GM12878 (cell line): ENCODE data around the gene WDFY3. TPM values are rescaled to one million over a fixed set of nuclear protein-coding genes. Genes with fewer than 3 reads are reported as not detected.

Experiments
- ATAC-seq: fragments of 200-7000 bp; cut with Tn5 transposase; 3 replicates; pipeline ENCODE4 v1.9.1; 2020; ENCODE audit warnings: mild to moderate bottlenecking, moderate library complexity
- BruUV-seq: library from RNA; stranded (reverse); fragments of 400-500 nt; replicated peaks from 2 replicates; lab custom pipeline; 2021; lab: Mats Ljungman, UMichigan
- CTCF ChIA-PET: fragments of 300-600 bp; sonication (Branson Sonifier 250); formaldehyde crosslinking; extraction: SDS; loops from one replicate; lab custom pipeline; 2021; ENCODE audit warnings: inconsistent platforms; lab: Yijun Ruan, JAX
- POLR2A ChIA-PET: fragments of 350-600 bp; formaldehyde crosslinking; extraction: SDS; loops from one replicate; lab custom pipeline; 2021; ENCODE audit warnings: inconsistent platforms; lab: Charles Lee
- RAD21 ChIA-PET: fragments of 300-600 bp; sonication (Branson Sonifier 250); formaldehyde crosslinking; loops from one replicate; lab custom pipeline; 2023; ENCODE audit warnings: antibody characterized with exemption; ENCODE audit not compliant: unreplicated experiment; lab: Charles Lee
- SMC1A ChIA-PET: fragments of 300-600 bp; sonication (Branson Sonifier 250); formaldehyde crosslinking; loops from one replicate; lab custom pipeline; 2023; ENCODE audit not compliant: unreplicated experiment, uncharacterized antibody; lab: Charles Lee
- DNase-seq: peaks from one replicate; pipeline ENCODE4 v3.0.0-alpha.2; 2011; ENCODE audit warnings: low read depth, low spot score
- FAIRE-seq: peaks from 3 replicates; lab custom pipeline; 2011; peaks lifted over from hg19 to GRCh38; lab: Jason Lieb, UNC
- H2AFZ ChIP-seq: 2 replicates; pipeline ENCODE4 v1.6.0; 2011; ENCODE audit warnings: low read depth, low read length, control low read depth; ENCODE audit not compliant: control insufficient read depth
- H3K27ac ChIP-seq: 2 replicates; pipeline ENCODE4 v1.5.1; 2011; ENCODE audit warnings: control low read depth; ENCODE audit not compliant: control insufficient read depth, insufficient read depth
- H3K27me3 ChIP-seq, 2 experiments: replicated peaks in 1 of 2; 2 replicates each; pipeline versions ENCODE4 v1.6.0 to v1.6.1; 2011; ENCODE audit warnings: low read length in 1 of 2; ENCODE audit not compliant: control insufficient read depth in 2 of 2, insufficient read depth in 2 of 2
- H3K36me3 ChIP-seq, 2 experiments: 2 replicates each; pipeline ENCODE4 v1.5.1; 2011; ENCODE audit warnings: low read length in 1 of 2; ENCODE audit not compliant: control insufficient read depth in 2 of 2, insufficient read depth in 2 of 2
- H3K4me1 ChIP-seq: 2 replicates; pipeline ENCODE4 v1.6.1; 2011; ENCODE audit warnings: mild to moderate bottlenecking, low read length, moderate library complexity, mixed read lengths; ENCODE audit not compliant: control insufficient read depth, insufficient read depth
- H3K4me2 ChIP-seq: 2 replicates; pipeline ENCODE4 v1.6.0; 2011; ENCODE audit warnings: control low read depth; ENCODE audit not compliant: control insufficient read depth, insufficient read depth
- H3K4me3 ChIP-seq: fragments of 200-600 bp; sonication (generic); 2 replicates; pipeline ENCODE4 v1.5.1; 2016
- H3K79me2 ChIP-seq: 2 replicates; pipeline ENCODE4 v1.6.0; 2011; ENCODE audit warnings: low read length; ENCODE audit not compliant: control insufficient read depth, insufficient read depth
- H3K9ac ChIP-seq: 2 replicates; pipeline ENCODE4 v1.8.0; 2011; ENCODE audit warnings: low read length, control low read depth, mixed read lengths; ENCODE audit not compliant: control insufficient read depth, insufficient read depth
- H3K9me3 ChIP-seq: replicated peaks from 3 replicates; pipeline ENCODE4 v1.5.1; 2011; ENCODE audit warnings: mild to moderate bottlenecking, low read length; ENCODE audit not compliant: control insufficient read depth, insufficient read depth
- H4K20me1 ChIP-seq: 2 replicates; pipeline ENCODE4 v1.6.0; 2011; ENCODE audit not compliant: control insufficient read depth, insufficient read depth
- HCFC1 ChIP-seq: fragments of 150-350 bp; IDR thresholded peaks from 2 replicates; pipeline ENCODE4 v1.6.1; 2014; ENCODE audit warnings: low read length
- JUND ChIP-seq: IDR thresholded peaks from 2 replicates; pipeline ENCODE4 v1.6.1; 2012; ENCODE audit warnings: low read depth, mild to moderate bottlenecking, low read length, improper control_type of control experiment, moderate library complexity
- MTA3 ChIP-seq: IDR thresholded peaks from 2 replicates; pipeline ENCODE4 v1.6.1; 2012; ENCODE audit warnings: low read length, inconsistent platforms, borderline replicate concordance
- NR2C2 ChIP-seq: IDR thresholded peaks from 2 replicates; pipeline ENCODE4 v1.6.1; 2011; ENCODE audit warnings: borderline replicate concordance, low read depth; ENCODE audit not compliant: control insufficient read depth, insufficient read length
- NR2F1 ChIP-seq: fragments of 450-650 bp; conservative IDR thresholded peaks from 2 replicates; pipeline ENCODE4 v1.6.1; 2017; ENCODE audit warnings: mild to moderate bottlenecking
- POLR2A ChIP-seq: IDR thresholded peaks from 2 replicates; pipeline ENCODE4 v1.6.1; 2011; ENCODE audit warnings: low read depth, mild to moderate bottlenecking, low read length
- SP1 ChIP-seq: IDR thresholded peaks from one replicate; pipeline ENCODE4 v1.6.1; 2011; ENCODE audit warnings: low read depth, low read length
- WGBS: methylation state at CpG from one replicate; pipeline ENCODE4 v1.1.6; 2016; ENCODE audit warnings: low lambda C conversion rate; ENCODE audit not compliant: insufficient replicate concordance, insufficient coverage; ENCODE audit errors: missing lambda C conversion rate; 5-methylcytosine and 5-hydroxymethylcytosine counted together
- in situ Hi-C: fragments of 300-500 bp; cut with MboI; formaldehyde crosslinking; loops from 9 replicates; pipeline ENCODE4 v1.14.3; 2018; ENCODE audit warnings: mixed read lengths
- intact Hi-C: fragments of 100-400 bp; cut with micrococcal nuclease; formaldehyde crosslinking; loops from one replicate; pipeline ENCODE4 v1.14.2; 2022; ENCODE audit not compliant: unreplicated experiment
- polyA plus RNA-seq, 11 experiments: library from polyadenylated mRNA; depleted of rRNA in 4 of 11; unstranded in 6 of 11; stranded (reverse) in 5 of 11; fragments of >200 nt; fragmentation: Nextera tagmentation in 4 of 11; fragmentation: Illumina TruSeq in 1 of 11; extraction: Ambion mirVana in 4 of 11; extraction: Trizol in 1 of 11; gene quantifications; 1 replicate in 1 of 11; 2 replicates in 10 of 11; pipeline versions ENCODE4 v1.2.1 to v1.2.3, GENCODE V29; 2011 to 2016; ENCODE audit warnings: inconsistent platforms in 2 of 11, missing spikeins in 2 of 11, low read depth in 1 of 11
- total RNA-seq, 4 experiments: library from RNA; depleted of rRNA in 3 of 4; stranded (reverse); fragments of >200 nt in 3 of 4; fragmentation: Illumina TruSeq in 1 of 4; extraction: Trizol in 1 of 4; gene quantifications; 2 replicates each; pipeline versions ENCODE4 v1.2.1 to v1.2.3, GENCODE V29; 2013 to 2021
- TF ChIP-seq, protein P1 (sequence below): fragments of 450-650 bp; formaldehyde crosslinking; IDR thresholded peaks from 2 replicates; pipeline ENCODE4 v1.5.0; 2022; ENCODE audit warnings: mild to moderate bottlenecking, missing genetic modification characterization

The WDFY3 gene
- total and polyA plus RNA-seq, 10 of the 15 experiments (the other 5 are each of a cell fraction or from before 2014, with no cell fraction given) = 0.01 to 0.23 (median 0.12) TPM; not detected in 2

DNA sequence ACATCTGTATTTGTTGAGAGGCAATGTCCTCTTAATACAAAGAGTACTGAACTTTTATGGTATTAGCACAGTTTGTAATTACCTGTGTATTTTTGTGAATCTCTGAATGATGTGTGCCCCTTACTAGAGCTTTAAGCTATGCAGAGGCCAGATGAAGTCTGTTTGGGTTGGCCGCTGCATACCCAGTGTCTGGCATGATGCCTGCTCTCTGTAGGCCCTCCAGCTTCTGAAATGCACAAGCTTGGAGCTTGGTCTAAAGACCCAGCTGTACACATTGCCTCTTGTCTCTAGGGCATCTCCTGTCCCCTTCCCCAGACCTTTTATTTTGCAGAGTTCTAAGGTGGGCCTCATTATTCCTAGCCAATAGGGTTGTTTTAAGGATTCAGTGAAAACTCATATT, 315.0 kb downstream of the WDFY3 start:
- no TSS peak for BruUV-seq
- FAIRE-seq (no peak), DNase-seq (no peak), ATAC-seq (no peak)
- H3K4me3 ChIP-seq = no peak overlapping the region
- WGBS = 0% methylated on average over 1 of the region's 1 CpG
- H3K79me2 ChIP-seq = no peaks in the 10 kb centered on the region
- CTCF ChIA-PET = no interaction called here
- in situ Hi-C loops = no loop called here
- RAD21 ChIA-PET = no interaction called here
- no peak overlapping the region for H3K27ac ChIP-seq
- H3K4me1 ChIP-seq = no peaks in the 10 kb centered on the region
- POLR2A ChIA-PET = no interaction called here
- H3K4me2 ChIP-seq = no peak overlapping the region
- no peaks in the 10 kb centered on the region for H3K27me3 ChIP-seq
- no peak for TF ChIP-seq POLR2A
- TF ChIP-seq MTA3 = no peak
- no peak for TF ChIP-seq HCFC1
- TF ChIP-seq SP1 = no peak
- no peak for TF ChIP-seq JUND
- TF ChIP-seq, protein P1, sequence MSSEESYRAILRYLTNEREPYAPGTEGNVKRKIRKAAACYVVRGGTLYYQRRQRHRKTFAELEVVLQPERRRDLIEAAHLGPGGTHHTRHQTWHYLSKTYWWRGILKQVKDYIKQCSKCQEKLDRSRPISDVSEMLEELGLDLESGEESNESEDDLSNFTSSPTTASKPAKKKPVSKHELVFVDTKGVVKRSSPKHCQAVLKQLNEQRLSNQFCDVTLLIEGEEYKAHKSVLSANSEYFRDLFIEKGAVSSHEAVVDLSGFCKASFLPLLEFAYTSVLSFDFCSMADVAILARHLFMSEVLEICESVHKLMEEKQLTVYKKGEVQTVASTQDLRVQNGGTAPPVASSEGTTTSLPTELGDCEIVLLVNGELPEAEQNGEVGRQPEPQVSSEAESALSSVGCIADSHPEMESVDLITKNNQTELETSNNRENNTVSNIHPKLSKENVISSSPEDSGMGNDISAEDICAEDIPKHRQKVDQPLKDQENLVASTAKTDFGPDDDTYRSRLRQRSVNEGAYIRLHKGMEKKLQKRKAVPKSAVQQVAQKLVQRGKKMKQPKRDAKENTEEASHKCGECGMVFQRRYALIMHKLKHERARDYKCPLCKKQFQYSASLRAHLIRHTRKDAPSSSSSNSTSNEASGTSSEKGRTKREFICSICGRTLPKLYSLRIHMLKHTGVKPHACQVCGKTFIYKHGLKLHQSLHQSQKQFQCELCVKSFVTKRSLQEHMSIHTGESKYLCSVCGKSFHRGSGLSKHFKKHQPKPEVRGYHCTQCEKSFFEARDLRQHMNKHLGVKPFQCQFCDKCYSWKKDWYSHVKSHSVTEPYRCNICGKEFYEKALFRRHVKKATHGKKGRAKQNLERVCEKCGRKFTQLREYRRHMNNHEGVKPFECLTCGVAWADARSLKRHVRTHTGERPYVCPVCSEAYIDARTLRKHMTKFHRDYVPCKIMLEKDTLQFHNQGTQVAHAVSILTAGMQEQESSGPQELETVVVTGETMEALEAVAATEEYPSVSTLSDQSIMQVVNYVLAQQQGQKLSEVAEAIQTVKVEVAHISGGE = no peak
- no peak for TF ChIP-seq NR2F1
- TF ChIP-seq NR2C2 = no peak
- SMC1A ChIA-PET = no interaction called here
- no peaks in the 10 kb centered on the region for H3K9me3 ChIP-seq
- no peak overlapping the region for H3K9ac ChIP-seq
- no peaks in the 10 kb centered on the region for H4K20me1 ChIP-seq
- no peaks in the 10 kb centered on the region for H3K36me3 ChIP-seq
- intact Hi-C loops = no loop called here
- H2AFZ ChIP-seq = no peak overlapping the region
